ENCODE measurements around the gene DOLPP1.

Gene DOLPP1

DNA sequence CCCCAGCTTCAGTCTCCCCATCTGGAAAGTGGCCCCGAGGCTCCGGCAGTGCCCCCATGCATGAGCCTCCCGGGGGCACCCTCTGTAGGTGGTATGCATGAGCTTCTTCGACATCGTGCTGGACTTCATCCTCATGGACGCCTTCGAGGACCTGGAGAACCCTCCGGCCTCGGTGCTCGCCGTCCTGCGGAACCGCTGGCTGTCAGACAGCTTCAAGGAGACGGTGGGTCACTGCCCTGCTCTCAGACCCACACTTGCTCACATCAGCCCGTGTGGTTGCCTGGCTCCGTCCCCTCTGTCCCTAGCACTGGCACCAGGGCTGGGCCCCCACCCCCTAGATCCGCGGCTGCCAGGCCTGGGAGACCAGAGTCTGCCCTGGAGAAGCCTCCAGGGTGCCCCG lies 12.8 kb upstream of the DOLPP1 start:
- no peak for DNase-seq

DNA sequence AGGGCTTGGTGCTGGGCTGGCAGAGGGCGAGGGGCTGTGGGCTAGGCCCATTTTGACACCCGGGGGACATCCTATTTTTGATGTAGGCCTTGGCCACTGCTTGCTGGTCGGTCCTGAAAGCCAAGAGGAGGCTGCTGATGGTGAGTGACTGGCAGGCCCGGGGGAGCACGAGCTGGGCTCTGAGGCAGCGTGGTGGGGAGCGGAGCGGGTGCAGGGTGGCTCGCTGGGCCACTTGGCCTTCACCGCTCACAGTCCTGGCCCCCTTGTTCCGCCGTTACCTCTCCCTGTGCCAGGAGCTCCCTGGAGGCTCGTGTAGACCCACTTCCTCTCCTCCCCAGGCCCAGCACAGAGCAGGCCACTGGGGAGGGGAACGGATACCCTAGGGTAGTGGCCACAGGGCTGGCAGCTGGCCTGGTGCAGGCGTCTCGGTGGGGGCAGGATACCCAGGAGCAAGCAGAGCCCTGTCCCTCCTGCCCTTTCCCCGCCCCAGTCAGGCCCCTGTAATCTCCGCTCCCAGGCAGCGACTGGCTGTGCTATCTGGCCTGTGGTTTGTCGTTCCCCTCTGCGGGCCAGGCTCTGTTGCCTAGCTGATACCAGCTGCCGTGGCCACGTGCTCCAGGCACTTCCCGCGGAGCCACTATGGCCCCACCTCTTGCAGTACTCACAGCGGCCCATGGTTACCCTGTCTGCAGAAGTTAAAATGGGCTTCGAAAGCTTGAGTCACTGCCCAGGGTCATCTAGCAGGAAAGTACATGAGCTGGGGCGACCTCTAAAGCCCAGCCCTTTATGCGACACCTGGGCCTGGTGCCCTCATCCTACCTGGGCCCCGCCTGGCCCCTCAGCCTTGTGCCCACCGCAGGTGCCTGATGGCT lies 11.7 kb upstream of the DOLPP1 start:
- DNase-seq, result peak; percentile 100

DNA sequence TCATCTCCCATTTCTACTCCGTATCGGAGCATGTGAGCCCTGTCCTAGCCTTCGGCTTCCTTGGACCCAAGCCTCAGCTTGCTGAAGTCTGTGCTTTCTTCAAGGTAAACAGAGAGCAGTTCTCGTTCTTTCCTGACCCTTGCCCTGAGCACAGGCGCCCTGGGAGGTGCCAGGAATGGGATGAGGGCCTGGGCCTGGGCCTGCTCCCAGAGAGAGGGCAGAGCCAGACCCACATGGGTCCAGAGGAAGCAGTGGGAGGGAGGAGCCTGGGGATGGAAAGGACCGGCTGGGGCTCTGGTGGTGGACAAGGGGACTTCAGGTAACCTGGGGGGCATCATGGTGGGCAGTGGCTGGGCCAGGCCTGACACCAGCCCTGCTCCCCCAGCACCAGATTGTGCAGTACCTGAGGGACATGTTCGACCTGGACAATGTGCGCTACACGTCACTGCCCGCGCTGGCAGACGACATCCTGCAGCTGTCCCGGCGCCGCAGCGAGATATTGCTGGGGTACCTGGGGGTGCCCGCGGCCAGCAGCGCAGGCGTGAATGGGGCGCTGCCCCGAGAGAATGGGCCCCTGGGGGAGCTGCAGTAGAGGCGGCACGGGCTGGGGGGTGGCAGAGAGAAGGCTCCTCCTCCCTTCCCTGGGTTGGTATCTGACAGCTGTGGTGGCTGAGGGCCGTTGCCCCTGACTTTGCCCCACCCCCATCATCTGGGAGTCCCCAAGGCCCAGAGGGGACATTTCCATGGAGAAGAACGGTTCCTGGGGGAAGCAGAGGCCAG lies 10.9 kb upstream of the DOLPP1 start:
- DNase-seq, result peak; percentile 92

DNA sequence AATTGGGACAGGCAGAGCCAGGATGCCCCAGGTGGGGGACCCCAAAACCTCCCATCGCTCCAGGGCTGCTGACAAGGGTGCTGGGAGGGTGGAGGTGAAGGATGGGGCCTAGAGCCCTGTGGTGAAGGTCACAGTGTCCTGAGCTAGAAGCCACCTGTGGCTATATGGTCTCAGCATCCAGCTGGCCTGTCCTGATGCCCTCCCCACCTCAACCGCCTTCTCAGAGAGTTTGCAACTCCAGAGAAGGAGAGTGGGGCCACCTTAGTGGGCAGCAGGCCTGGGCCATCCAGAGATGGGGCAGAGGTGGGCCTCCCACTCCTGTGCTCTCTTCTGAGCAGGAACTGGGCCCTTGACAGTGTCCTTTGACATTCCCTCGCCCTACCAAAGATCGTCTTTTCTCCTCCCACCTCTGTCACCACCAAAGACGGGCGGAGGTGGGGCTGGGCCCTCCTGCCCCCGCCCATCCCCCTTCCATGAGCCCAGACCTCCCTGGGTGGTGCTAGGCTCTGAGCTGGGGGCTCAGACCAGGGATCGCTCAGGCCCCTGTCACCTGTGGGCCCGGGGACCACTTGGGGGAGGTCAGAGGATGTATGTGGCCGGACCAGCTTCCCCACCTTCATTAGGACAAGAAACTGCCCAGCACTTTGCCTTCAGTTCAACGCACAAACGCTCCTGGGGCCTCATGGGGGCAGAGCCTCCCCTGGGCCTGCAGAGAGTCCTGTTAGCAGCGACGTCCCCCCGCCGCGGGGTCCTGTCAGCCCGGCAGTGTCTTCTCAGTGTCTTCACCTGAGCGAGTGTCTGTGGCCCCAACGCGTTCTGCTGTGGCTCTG lies 10.0 kb upstream of the DOLPP1 start:
- DNase-seq, result peak; percentile 66

DNA sequence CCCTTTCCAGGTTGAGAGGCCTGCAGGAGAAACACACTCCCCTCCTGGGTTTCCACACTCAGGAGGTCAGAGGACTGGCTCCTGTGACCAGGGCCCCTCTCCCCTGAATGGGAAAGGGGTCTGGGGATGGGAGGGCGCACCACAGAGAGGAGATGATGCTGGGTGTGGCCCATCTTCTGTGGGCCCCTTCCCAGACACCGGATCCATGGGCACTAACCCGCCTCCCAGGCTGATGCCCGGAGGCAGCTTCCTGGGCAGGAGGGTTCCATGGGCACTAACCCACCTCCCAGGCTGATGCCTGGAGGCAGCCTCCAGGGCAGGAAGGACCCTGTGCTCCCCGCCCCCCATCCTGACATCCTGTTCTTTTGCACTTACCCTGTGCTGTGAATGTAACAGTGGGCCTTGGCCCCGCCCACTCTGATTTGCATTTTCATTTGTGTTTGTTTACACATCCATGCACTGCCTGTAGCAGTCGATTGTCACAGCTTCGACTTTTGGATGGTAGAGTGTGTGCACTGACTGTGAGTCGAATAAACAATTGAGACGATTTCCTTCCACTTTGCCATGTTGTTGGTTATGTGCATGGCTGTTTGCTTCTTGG lies 9.3 kb upstream of the DOLPP1 start:
- peak; percentile 71 for DNase-seq

DNA sequence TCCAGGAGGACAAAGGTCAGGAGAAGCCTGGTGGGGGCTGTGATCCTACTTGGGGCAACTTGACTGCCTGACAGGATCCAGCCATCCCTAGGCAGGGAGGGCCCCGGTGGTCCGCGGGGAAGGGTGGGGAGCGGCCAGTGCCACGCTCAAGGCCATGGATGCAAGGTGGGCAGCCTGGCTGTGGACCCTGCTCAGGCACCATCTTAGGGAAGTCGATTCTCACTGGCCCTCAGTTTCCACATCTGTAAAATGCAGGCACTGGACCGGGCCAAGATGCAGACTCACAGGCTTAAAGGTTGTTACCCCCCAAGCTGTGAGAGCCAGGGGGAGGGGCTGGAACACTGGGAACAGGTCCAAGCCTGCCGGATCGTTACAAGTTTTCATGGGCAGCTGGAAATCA lies 8.7 kb upstream of the DOLPP1 start:
- DNase-seq, result no peak

DNA sequence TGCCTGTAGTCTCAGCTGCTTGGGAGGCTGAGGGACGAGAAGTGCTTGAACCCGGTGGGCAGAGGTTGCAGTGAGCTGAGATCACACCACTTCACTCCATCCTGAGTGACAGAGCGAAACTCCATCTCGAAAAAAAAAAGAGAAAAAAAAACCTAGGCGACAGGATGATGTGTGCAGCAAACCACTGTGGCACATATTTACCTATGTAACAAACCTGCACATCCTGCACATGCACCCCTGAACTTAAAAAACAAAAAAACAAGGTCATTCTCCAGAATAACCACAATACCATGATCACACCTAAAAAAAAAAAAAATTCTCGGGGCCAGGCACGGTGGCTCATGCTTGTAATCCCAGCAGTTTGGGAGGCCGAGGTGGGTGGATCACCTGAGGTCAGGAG lies 7.5 kb upstream of the DOLPP1 start:
- no peak for DNase-seq

DNA sequence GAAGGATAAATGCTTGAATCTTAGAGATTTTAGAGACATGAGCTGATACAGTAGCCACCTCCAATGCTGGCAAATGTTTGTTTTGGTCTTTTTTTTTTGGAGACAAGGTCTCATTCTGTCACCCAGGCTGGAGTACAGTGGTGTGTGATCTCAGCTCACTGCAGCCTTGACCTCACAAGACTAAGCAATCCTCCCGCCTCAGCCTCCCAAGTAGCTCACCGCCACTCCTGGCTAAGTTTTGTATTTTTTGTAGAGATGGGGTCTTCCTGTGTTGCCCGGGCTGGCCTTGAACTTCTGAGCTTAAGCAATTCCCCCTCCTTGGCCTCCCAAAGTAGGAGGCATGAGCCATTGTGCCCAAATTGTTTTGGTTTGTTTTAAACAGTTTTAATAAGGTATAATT lies 6.8 kb upstream of the DOLPP1 start:
- DNase-seq, result no peak

DNA sequence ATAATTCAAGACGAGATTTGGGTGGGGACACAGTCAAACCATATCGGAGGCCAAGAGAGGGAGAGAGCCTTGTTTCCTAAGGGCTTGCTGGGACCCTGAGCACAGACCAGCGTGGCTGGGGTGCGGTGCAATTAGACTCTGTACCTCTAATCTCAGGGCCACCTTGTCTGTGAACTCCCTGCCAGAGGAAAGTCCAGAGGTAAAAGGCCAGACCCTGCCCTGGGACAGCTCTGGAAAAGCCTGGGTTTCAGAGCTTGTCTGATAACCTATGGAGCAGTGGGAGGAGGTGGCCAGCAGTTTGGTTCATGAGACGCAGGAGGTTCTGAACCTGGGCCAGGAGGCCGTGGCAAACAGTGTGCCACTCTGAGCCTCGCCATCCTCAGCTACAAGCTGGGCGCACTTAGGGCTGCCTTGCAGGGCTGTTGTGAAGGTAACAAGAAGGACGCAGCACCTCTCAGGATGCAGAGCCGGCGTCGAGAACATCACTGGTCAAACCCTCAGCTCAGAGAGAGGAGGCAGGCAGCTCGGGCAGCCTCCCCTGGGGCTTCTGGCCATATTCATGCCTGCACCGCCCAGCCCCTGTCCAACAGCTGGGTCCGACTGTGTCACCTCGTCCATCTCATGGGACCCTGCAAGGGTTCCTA lies 4.8 kb upstream of the DOLPP1 start:
- DNase-seq, result no peak

DNA sequence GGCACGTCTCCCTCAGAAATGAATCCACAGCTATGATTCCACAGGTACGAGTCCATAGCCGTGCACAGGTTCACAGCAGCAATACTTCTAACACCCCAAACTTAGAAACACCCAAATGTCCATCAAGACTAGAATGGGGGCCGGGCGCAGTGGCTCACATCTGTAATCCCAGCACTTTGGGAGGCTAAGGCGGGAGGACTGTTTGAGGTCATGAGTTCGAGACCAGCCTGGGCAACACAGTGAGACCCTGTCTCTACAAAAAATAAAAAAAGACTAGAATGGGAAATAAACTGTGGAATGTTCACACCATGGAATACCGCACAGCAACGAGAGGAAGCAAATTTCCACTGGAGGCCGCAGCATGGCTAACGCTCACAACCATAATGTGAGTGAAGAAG lies 4.3 kb upstream of the DOLPP1 start:
- DNase-seq, result no peak

DNA sequence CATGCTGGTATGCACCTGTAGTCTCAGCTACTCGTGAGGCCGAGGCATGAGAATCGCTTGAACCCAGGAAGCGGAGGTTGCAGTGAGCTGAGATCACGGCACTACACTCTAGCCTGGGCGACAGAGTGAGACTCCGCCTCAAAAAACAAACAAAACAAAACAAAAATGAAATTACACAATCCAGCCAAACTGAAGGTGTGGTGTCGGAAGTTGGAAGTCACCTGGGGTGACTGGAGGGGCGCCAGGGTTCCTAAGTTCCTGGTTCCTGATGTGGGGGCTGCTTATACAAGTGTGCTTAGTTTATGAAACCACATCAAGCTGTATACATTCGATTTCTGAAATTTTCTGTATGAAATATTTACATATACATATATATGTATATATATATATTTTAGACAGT lies 3.7 kb upstream of the DOLPP1 start:
- DNase-seq, result no peak

DNA sequence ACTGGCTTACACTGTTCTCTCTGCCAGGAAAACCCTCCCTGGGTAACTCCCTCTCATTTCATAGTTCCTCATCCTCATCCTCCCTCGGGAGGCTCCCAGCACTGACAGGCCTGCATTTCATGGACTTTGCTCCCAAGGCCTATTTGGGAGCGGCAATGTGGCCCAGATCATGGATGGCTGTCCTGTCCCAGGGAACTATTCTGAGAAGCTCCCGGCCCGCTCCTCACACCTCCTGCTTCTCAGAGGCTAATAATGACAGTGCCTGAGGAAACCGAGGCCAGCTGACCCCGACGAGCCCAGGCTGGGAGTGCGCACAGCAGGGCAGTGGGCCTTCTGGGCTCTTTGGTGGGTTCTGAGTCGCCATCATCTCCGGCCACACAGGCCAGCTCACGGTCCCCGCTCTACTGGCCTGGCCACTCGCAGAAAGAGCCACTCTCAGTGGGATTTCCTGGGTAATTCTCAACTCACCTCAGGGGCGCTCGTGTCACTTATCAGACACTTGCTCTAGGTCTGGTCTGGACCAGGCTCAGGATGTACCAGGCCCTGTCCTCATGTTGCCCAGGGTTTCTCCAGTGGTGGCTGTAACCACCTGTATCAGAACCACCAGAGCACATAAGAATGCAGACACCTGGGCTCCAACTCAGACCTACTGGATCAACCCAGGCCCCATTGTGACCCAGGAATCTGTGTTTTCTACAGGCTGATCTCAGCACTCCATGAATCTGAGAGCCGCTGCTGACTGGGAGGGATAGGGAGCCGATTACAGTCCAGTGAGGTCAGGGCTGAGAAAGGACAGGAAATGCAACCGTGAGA lies 2.0 kb upstream of the DOLPP1 start:
- DNase-seq, result no peak

DNA sequence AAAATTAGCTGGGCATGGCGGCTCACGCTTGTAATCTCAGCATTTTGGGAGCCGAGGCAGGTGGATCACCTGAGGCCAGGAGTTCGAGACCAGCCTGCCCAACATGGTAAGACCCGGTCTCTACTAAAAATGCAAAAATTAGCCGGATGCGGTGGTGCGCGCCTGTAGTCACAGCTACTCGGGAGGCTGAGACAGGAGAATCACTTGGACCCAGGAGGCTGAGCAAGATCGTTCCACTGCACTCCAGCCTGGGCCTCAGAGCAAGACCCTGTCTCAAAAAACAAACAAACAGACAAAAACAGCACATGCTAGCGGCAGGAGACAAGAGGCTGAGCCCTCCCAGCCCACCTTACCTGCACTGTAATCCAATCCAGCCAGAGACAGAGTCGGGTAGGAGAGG lies 1.1 kb upstream of the DOLPP1 start:
- no peak for DNase-seq

DNA sequence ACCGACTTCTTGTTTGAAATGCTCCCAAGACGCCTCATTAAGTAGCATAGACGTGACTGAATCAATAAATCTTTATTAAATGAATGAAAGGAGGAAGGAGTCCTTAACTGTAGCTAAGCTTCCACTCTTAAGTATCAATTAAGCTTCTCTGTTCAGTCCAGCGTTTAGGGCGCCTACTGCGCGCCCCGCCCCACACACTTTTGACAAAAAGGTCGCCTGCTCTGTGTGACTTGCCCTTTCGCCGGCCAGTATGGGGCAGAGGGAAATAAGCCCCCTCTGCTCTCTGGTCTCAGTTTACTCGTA lies 662 bp upstream of the DOLPP1 start:
- DNase-seq, result no peak

DNA sequence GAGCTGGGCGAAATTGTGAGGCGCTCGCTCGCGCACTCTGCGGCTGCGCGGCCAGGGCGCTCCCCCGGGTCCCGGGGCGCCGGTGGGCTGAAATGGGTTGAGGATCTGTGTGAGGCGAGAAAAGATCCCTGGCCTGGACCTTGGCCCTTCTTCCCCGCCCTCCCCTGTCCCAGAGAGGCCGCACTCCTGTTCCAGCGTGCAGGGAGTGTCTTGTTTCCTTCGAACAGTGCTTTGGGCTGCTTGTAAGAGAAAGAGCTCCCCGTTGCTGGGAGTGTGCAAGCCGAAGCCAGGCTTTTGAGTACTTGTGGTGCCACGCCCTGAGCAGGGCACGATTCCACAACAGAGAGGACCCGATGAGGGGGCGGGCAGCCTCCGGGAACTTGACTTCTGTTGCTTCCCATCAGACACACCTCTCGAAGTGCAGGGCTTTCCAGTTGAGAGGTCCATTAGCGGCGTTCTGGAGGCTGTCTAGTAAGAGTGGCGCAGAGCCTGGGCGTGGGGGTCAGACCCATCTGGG lies 535 bp downstream of the DOLPP1 start:
- no peak for DNase-seq

DNA sequence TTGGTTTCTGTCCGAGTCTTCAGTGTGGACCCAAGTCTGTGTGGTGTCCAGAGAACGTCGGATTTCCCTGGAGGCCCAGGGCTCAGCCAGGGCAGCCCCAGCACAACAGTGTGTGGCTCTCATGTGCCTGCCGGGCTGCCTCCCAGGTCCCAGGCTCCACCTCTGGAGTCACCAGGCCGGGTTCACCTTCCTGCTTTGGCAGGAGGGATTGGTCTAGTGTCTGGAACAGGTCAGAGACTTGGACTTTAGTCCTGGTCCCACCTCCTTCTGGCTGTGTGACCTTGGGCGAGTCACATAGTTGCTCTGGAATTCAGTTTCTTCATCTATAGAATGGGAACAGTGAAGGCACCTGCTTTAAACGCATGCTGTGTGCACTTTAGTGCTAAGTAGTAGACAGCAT lies 3.2 kb downstream of the DOLPP1 start:
- DNase-seq, result no peak

DNA sequence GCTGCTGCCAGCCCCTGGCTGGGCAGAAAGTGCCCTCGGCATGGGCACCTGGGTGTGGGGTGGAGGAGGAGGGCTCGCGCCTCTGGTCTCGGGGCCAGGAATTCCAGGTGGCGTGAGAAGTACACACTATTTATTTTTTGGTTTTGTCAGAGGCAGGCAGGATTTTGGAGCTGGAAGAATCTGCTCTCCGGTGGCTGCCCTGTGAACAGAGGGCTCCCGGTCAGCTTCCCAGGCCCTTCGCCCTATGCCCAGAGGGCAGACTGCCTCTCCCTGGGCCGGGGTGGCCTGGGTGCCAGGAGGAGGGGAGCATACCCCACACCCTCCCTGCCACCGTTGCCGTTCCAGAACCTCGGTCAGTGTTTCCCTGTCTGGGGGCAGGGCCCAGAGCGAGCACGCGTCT lies 8.3 kb downstream of the DOLPP1 start:
- DNase-seq, result no peak

DNA sequence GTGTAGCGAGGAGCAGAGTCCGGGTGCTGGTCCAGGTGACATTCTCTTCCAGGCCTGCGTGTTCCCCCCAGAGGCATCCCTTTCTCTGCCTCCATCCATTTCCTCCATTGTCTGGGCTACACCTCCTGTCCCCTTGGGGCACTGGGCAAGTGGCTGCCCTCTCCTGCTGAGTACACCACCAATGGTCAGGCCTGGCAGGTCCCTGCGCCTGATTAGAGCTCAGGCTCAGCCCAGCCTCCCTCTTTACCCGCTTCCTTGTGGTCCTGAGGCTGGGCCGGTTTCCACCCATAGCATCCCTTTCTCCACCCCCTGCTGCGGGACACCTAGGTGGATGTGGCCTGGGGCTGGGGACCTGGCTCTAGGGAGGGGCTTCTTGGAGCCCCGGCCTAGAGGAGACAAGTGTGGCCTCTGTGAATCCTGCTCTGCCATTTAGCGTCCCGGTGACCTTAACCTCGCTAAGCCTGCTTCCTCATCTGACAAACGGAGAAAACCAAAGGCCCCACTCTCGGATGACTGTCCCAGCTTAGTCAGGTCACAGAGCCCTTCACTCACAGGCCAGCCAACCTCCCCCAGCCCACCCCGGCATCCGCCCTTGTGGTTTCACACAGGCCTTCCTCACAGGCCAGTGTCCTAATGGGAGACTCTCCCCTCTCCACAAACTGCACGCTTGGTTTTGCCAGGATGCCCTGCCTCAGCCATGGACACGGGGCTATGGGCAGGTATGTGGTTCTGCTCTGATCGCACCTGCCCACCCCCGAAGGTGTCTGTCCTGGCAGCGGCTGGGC lies 12.9 kb downstream of the DOLPP1 start:
- DNase-seq, result no peak

DNA sequence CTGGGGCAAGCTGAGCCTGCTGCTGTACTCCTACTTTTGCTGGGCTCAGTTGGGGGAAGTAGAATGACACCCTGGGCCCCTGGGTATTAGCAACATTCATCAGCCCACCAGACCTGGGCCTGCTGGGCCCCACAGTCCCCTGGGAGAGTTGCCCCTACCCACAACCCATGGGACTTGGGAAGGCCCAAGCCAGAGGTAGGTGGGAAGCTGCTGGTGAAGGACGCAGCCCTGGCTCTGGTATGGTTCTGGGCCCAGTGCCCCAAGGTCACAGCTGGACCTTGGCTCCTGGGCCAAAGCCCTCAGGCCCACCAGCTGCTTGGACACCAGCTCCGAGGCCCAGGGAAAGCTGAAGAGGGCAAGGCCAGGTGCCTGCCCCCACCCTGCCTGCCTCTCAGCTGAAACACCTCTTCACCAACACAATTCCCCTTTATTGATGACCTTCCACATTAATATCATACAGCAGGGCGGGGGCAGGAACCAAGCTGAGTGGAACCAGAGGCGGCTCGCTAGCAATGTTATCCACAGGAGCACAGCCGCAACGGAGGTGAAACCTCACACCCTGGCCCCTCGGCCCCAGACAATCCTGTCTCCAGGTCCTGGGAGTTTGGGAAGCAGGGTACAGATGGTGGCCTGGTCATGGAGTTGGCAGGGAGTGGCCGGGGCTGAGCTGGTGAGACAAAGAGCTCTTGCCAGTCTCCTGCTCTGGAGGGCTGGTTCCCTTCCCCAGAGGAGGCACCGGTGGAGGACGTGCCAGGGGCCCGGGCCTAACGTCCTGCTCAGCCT lies 13.7 kb downstream of the DOLPP1 start:
- no peak for DNase-seq

DNA sequence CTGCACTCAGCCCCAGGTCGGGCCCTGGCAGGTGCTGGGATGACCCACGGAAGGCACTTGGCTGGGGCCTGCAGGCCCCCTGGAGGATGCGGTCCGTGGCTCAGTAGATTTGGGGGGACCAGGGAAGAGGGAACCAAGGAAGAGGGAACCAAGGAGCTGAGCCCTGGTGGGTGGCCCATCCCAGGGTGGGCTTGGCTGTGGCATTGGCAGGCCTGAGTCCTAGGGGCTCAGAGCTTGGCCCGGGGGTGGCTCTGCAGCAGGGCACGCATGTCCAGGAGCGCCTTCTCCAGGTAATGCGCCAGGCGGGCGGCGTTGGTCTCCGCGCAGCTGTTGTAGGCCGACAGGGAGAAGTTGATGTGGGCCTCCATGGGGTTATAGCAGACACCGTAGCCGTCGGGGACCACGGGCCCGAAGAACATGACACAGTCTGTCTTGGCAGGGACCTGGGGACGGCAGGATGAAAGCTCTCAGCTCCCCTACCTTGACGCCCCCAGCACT lies 14.3 kb downstream of the DOLPP1 start:
- DNase-seq, result no peak

All from hematopoietic multipotent progenitor cell treated with erythropoietin and hydrocortisone succinate and interleukin-3 and kit ligand, for 4 days (in vitro differentiated cells).